Immature natural killer cell (primary cell): ENCODE results near the gene TEPSIN. TPM values are rescaled to one million over a fixed set of nuclear protein-coding genes. Genes with fewer than 3 reads are reported as not detected.
A peak's percentile ranks its signal among the peaks of the same experiment; 100 is the strongest.

Experiments
- DNase-seq, 3 donors: peaks; one replicate each; pipeline ENCODE4 v3.0.0; 2022; ENCODE audit warnings: mixed read lengths in 1 of 3
- H3K27ac Mint-ChIP-seq, 6 donors: one replicate each; pipeline ENCODE4 v1.8.0; 2020; ENCODE audit warnings: mixed read lengths in 6 of 6, mild to moderate bottlenecking in 5 of 6, inconsistent platforms in 4 of 6, moderate library complexity in 3 of 6
- H3K27me3 Mint-ChIP-seq, 3 donors: one replicate each; pipeline ENCODE4 v1.8.0; 2020 to 2021; ENCODE audit warnings: low read depth in 3 of 3, mild to moderate bottlenecking in 3 of 3, mixed read lengths in 3 of 3, moderate library complexity in 3 of 3, inconsistent platforms in 1 of 3
- H3K36me3 Mint-ChIP-seq, 3 donors: one replicate each; pipeline ENCODE4 v1.8.0; 2020; ENCODE audit warnings: mixed read lengths in 3 of 3, inconsistent platforms in 2 of 3, mild to moderate bottlenecking in 2 of 3
- H3K4me1 Mint-ChIP-seq, 2 donors: one replicate each; pipeline ENCODE4 v1.8.0; 2020; ENCODE audit warnings: inconsistent platforms in 2 of 2, mild to moderate bottlenecking in 2 of 2, mixed read lengths in 2 of 2, moderate library complexity in 1 of 2
- H3K4me3 Mint-ChIP-seq, 5 donors: one replicate each; pipeline ENCODE4 v1.8.0; 2020; ENCODE audit warnings: mild to moderate bottlenecking in 5 of 5, mixed read lengths in 5 of 5, inconsistent platforms in 3 of 5, moderate library complexity in 3 of 5
- H3K9me3 Mint-ChIP-seq, 6 donors: one replicate each; pipeline ENCODE4 v1.8.0; 2020; ENCODE audit warnings: mild to moderate bottlenecking in 6 of 6, mixed read lengths in 6 of 6, inconsistent platforms in 4 of 6, moderate library complexity in 3 of 6
- polyA plus RNA-seq, 3 donors: library from polyadenylated mRNA; unstranded; fragments of 300-500 nt; fragmentation: Illumina TruSeq; gene quantifications; one replicate each; pipeline ENCODE4 v1.2.3, GENCODE V29; 2021

The TEPSIN gene
- polyA plus RNA-seq, 3 donors from 2014 or later = 1.6 to 7.3 (median 5.0) TPM

DNA sequence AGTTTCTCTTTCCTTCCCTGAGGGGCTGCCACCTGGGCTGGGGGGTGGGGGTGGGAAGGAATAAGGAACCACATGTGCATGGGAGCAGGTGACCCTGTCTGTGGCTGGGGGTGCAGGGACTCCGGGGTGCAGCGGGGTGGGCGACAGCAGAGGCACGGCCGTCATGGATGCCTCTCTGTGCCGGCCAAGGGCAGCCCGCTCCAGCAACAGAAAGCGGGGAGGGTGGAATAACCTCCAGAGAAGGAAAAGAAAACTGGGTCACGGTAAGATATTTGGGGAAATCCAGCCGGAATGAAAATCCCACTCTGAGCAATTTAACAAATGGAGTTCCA lies 4.4 kb upstream of the TEPSIN start:
- Mint-ChIP-seq H3K27ac (peak overlapping the region in 1 of 6 donors; percentile 58), H3K4me1 (peaks cover 30 to 31% of the 10 kb centered on the region in 2 donors), H3K9me3 (no peaks in the 10 kb centered on the region), H3K36me3 (no peaks in the 10 kb centered on the region), H3K4me3 (no peak overlapping the region), H3K27me3 (peaks cover 4 to 8% (median 6%) of the 10 kb centered on the region in 3 donors)
- no peak for DNase-seq

DNA sequence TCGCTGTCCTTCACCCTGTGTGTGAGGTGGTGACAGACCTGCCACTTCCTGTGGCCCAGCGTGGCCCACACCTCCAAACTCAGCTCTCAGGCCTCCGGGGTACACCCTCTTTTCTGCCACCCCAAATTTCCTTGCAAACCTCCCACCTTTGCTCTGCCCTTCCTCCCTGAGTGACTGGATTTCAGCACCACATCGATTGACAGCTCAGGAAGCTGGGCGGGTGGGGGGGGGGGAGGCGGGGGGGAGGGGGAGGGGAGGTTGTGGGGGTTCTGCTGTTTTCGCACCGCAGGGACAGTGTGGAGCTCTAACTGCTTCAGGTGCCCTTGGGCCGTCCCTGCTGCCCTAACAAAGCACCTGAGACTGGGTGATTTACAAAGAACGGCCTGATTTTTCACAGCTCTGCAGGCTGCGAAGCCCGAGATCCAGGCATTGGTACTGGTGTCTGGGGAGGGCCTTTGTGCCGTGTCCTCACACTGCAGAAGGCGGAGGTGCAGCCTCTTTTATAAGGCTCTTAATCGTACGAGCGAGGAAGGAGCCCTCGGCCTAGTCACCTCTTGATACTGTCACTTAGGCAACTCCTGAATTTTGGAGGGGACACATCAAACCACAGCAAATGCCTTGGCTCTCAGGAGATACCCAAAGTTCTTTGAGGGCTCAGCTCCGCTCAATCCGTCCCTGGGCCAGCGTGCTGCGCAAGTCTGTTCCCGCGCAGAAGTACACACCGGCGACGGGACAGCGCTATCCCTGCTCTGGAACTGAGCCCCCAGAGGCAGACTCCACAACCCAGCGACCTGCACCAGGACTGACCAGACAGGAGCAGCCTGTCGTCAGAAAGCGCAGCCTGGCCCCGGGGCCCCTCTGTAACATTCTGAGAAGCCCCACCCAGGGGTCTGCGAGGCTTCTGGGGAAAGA lies 3.8 kb upstream of the TEPSIN start:
- Mint-ChIP-seq H3K27me3 (peaks cover 6 to 9% (median 8%) of the 10 kb centered on the region in 3 donors), H3K9me3 (no peaks in the 10 kb centered on the region), H3K4me3 (peak overlapping the region in 3 of 5 donors; percentile 42 to 52 (median 49)), H3K4me1 (peaks cover 35 to 37% of the 10 kb centered on the region in 2 donors), H3K27ac (peak overlapping the region in 2 of 6 donors; percentile 40 to 72), H3K36me3 (no peaks in the 10 kb centered on the region)
- DNase-seq = peak; percentile 14 to 37 (median 20)

DNA sequence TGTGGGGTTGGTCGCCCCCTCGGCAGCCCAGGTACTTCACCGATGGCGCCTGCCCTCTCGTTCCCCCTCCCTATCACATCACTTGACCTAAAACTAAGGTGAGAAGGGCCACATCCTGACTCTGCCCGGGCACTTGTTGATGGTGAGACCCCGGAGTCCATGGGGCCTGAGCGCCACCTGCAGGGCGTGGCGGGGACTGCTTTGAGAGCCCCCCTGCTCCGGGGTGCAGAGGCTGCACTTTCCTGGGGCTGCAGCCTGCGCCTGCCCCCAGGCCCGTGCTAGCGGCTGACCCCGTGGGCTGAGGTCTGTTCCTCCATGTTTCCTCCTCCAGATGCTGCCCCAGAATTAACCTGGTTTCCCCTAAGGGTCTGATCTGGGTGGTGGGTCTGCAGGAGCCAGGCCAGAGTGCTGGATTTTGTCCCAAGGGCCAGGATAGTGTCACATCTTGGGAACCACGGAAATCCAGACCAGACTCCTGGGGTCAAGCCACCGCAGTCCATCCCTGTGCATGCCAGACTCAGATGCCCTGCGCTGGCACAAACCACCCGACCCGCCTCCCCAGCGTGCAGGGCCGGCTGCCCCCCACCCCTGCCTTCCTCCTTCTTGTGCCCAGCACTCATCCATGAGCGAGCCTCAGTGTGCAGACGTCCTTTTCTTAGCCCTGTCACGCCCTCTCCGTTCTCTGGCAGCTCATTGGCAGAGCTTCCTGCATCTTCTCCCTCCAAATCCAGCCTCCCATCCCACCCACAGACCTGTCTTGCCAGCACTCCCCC lies 3.0 kb upstream of the TEPSIN start:
- Mint-ChIP-seq H3K27me3 (peaks cover 6 to 9% (median 8%) of the 10 kb centered on the region in 3 donors), H3K9me3 (no peaks in the 10 kb centered on the region), H3K4me3 (peak overlapping the region; percentile 21 to 59 (median 49)), H3K27ac (peak overlapping the region in 3 of 6 donors; percentile 19 to 75 (median 72)), H3K4me1 (peaks cover 43 to 44% of the 10 kb centered on the region in 2 donors), H3K36me3 (no peaks in the 10 kb centered on the region)
- DNase-seq = peak; percentile 66 to 71 (median 71)

DNA sequence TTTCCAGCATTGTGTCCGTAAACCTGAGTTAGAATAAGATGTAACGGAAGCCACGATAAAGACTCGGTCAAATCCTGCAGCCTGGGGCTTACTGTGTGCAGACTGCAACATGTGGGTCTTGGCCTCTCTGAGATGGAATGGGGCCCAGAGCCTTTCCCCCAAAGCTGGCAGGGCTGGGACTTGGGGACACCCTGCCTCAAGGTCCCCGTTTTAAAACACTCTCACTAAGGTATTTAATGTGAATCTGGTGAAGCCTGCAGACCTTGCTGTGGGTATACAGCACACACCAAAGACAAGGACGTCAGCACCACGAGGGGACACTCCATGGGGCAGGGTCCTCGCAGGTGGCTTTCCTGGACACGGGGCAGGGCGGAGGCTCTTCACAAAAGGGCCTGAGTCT lies 2.3 kb upstream of the TEPSIN start:
- Mint-ChIP-seq H3K4me1 (peaks cover 43 to 45% of the 10 kb centered on the region in 2 donors), H3K4me3 (peak overlapping the region; percentile 39 to 89 (median 58)), H3K27ac (peak overlapping the region in 5 of 6 donors; percentile 45 to 72 (median 54)), H3K27me3 (peaks cover 6 to 9% (median 8%) of the 10 kb centered on the region in 3 donors), H3K36me3 (no peaks in the 10 kb centered on the region), H3K9me3 (no peaks in the 10 kb centered on the region)
- DNase-seq = no peak

DNA sequence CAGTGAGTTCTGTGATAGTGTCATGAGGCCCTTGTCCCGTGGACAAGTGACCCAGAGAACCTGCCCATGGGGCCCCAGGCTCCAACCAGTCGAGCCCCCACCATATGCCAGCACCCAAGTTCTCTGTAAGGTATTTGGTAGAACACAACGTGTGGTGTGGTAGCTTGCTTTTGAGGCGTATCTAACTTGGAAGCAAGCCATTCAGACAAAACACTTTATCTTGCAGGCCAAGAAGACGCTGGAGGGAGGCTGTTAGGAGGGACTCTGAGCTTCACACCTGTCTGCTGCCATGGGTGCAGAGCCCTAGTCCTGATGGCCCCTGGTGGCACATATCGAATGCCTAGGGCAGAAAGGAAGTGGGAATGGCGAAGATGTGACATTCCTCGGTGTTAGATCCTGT lies 1.9 kb upstream of the TEPSIN start:
- peaks cover 6 to 9% (median 8%) of the 10 kb centered on the region in 3 donors for H3K27me3 Mint-ChIP-seq
- no peak for DNase-seq
- H3K27ac Mint-ChIP-seq = peak overlapping the region in 2 of 6 donors; percentile 54 to 68
- peaks cover 43 to 48% of the 10 kb centered on the region in 2 donors for H3K4me1 Mint-ChIP-seq
- H3K36me3 Mint-ChIP-seq = no peaks in the 10 kb centered on the region
- H3K4me3 Mint-ChIP-seq = peak overlapping the region; percentile 39 to 89 (median 58)
- no peaks in the 10 kb centered on the region for H3K9me3 Mint-ChIP-seq

DNA sequence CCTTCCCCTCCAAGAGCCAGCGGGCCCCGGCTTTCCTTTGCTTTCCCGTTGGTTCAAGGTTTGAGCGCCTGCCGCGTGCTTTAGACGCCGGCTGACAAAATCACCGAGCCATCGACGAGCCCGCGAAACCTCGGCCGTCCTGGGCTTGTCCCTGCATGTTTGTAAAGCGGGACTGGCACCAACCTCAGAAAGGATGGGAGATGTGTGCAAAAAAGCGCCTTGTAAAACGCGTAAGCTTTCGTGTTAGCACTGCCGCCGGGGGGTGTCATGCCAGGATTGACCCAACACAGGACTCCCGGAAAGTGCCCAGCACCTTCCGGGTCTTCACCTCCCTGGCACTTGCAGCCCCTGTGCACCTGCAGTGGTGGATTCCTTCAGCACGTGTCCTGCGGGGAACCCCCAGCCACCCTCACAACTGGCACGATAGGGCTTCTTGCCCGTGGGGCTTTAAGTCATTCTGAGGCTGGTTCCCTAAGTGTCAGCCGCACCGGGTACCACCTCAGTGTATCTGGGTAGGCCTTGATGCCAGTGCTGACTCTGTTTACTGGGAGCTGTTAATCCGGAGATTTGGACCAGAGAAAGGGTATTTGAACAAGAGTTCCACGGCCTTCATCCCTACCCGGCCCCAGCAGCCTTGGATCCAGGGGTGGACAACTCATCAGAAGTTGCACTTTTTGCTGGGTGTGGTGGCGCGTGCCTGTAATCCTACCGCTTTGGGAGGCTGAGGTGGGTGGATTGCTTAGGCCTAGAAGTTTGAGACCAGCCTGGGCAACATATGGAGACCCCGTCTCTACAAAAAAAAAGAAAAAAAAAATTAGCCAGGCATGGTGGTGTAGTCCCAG lies 1.1 kb upstream of the TEPSIN start:
- peak overlapping the region; percentile 77 to 87 (median 82) for H3K27ac Mint-ChIP-seq
- DNase-seq = peak in 1 of 3 donors; percentile 22
- peak overlapping the region; percentile 87 to 93 (median 88) for H3K4me3 Mint-ChIP-seq
- H3K36me3 Mint-ChIP-seq = peaks cover 0 to 2% (median 0%) of the 10 kb centered on the region in 3 donors
- peaks cover 6 to 9% (median 8%) of the 10 kb centered on the region in 3 donors for H3K27me3 Mint-ChIP-seq
- H3K9me3 Mint-ChIP-seq = no peaks in the 10 kb centered on the region
- peaks cover 47 to 52% of the 10 kb centered on the region in 2 donors for H3K4me1 Mint-ChIP-seq

DNA sequence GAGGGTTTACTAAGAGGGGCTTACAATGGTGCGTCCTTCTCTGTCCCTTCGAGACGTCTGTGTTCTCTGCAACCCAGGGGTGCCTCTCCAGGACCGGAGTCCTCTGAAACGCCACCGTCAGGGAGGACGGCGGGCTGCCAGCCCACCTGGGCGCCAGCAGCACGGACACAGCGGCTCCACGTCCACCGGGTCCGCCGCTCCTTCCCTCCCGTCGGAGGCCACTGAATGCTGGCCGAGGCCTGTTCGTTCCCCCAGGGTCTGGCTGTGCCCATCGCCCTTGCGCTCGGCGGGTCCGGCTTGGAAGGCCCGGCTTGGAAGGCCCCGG lies 403 bp downstream of the TEPSIN start:
- peaks cover 6 to 8% (median 6%) of the 10 kb centered on the region in 3 donors for H3K27me3 Mint-ChIP-seq
- peaks cover 51 to 55% of the 10 kb centered on the region in 2 donors for H3K4me1 Mint-ChIP-seq

DNA sequence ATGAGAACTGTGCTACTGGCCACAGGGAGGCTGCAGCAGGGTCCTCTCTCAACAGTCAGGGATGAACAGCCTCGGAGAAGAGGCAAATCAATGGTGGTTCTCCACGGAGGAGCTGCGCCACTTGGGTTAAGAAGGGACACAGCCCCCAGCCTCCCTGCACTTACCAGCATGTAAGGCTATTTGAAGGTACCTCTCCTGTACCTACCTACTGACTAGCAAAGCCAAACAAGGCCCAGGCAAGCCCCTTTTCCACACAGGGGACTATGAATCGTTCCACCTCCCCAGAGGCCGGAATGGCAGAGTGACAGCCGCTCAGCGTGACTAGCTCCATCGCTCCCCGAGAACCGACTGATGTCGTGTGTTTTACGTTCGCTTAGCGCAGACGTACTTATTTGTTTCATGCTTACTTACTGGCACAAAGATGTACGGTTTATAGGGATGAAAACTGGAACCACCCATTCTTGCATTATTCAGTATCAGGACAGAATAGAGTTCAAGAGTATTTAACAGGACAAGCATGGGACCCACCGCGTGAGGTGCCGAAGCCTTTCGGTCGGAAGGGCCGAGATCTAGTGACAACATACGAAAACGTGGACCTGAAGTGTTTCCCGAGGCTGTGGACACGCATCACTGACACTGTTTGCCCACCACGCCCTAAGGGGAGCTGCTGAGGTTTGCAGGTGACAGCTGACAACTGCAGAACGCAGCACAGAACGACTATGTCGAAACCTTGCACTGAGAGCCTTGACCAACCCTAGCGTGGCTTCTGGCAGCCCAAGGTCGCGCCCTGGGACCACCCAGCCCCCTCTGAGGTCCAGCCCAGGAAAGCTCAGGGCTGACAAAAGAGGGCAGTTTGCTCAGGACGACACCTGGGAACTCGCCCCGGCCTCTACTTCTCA lies 1.0 kb downstream of the TEPSIN start:
- H3K9me3 Mint-ChIP-seq = no peaks in the 10 kb centered on the region

More for the DNA sequence above, 403 bp downstream of the TEPSIN start:
- H3K36me3 Mint-ChIP-seq = peaks cover 0 to 5% (median 0%) of the 10 kb centered on the region in 3 donors
- H3K27ac Mint-ChIP-seq = no peak overlapping the region
- peak overlapping the region; percentile 67 to 94 (median 91) for H3K4me3 Mint-ChIP-seq
- no peak for DNase-seq
- H3K9me3 Mint-ChIP-seq = no peaks in the 10 kb centered on the region

DNA sequence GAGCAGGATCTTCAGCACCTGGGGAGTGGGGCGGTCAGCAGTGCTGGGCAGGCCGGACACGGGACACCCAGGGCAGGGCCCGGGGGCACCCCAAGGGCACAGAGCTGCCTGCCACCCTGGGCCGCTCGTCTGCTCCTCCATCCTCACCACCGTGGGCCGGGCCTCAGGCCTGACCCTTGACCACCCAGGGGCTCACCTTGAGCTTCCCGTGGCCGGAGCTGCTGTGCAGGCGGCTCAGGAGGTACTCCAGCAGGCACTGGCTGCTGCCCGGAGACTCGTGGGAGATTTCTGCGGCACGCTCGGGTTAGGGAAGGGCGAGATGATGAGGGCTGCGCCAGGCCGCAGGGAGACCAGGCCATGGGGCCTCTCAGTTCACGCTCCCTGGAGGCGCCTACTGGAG lies 2.1 kb downstream of the TEPSIN start:
- no peaks in the 10 kb centered on the region for H3K9me3 Mint-ChIP-seq
- H3K27me3 Mint-ChIP-seq = peaks cover 5 to 6% (median 5%) of the 10 kb centered on the region in 3 donors
- peak overlapping the region in 2 of 5 donors; percentile 91 to 93 for H3K4me3 Mint-ChIP-seq
- H3K27ac Mint-ChIP-seq = no peak overlapping the region
- H3K4me1 Mint-ChIP-seq = peaks cover 41 to 46% of the 10 kb centered on the region in 2 donors
- no peak for DNase-seq
- H3K36me3 Mint-ChIP-seq = peaks cover 0 to 5% (median 0%) of the 10 kb centered on the region in 3 donors

More for the DNA sequence above, 1.0 kb downstream of the TEPSIN start:
- peaks cover 6 to 8% (median 6%) of the 10 kb centered on the region in 3 donors for H3K27me3 Mint-ChIP-seq
- DNase-seq = no peak
- H3K4me3 Mint-ChIP-seq = peak overlapping the region; percentile 67 to 94 (median 91)
- H3K4me1 Mint-ChIP-seq = peaks cover 51 to 55% of the 10 kb centered on the region in 2 donors
- H3K36me3 Mint-ChIP-seq = peaks cover 0 to 5% (median 0%) of the 10 kb centered on the region in 3 donors
- peak overlapping the region in 4 of 6 donors; percentile 35 to 77 (median 59) for H3K27ac Mint-ChIP-seq

DNA sequence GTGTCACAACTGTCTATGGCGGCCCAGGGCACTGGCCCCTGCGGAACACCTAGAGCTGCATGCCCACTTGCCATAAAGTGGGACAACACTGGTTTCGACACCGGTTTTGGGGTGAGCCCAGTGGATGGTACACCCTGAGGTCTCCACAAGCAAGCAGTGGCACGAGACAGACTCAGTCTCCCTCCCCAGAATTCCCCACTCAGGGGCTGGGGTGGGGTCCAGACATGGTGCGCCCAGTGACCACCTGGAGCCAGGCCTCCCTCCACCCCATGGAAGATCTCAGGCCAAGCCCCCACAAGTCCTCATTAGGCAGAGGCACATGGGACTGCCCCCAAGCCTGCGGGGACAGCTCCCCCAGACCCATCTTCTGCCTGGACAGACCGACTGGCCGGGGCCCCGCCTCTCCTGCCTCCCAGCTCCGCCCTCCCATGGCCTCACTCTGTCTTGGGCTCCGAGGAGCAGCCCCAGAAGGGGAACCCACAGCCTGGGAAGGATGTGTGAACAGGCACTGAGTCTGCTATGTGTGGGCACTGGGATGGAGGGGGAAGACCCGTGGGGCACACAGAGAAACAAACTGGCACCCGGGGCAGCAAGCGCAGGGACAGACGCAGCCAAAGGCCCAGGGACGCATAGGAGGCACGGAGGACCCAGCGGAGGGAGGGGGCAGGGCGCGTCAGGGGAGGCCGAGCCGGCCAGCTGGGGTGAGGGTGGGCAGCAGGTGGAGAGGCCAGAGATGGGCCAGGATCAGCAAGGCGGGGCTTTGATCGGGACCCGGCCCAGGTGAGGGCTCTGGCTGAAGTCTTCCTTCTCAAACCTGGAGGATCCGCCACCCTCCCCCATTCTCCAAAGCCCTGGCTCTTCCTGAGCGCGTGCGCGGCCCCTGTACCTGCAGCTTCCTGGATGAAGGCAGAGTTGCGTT lies 2.8 kb downstream of the TEPSIN start:
- peaks cover 3 to 5% (median 3%) of the 10 kb centered on the region in 3 donors for H3K27me3 Mint-ChIP-seq
- DNase-seq = no peak
- H3K9me3 Mint-ChIP-seq = no peaks in the 10 kb centered on the region
- no peak overlapping the region for H3K27ac Mint-ChIP-seq
- peak overlapping the region in 1 of 5 donors; percentile 18 for H3K4me3 Mint-ChIP-seq
- peaks cover under 1 to 5% (median under 1%) of the 10 kb centered on the region in 3 donors for H3K36me3 Mint-ChIP-seq
- H3K4me1 Mint-ChIP-seq = peaks cover 34 to 40% of the 10 kb centered on the region in 2 donors

DNA sequence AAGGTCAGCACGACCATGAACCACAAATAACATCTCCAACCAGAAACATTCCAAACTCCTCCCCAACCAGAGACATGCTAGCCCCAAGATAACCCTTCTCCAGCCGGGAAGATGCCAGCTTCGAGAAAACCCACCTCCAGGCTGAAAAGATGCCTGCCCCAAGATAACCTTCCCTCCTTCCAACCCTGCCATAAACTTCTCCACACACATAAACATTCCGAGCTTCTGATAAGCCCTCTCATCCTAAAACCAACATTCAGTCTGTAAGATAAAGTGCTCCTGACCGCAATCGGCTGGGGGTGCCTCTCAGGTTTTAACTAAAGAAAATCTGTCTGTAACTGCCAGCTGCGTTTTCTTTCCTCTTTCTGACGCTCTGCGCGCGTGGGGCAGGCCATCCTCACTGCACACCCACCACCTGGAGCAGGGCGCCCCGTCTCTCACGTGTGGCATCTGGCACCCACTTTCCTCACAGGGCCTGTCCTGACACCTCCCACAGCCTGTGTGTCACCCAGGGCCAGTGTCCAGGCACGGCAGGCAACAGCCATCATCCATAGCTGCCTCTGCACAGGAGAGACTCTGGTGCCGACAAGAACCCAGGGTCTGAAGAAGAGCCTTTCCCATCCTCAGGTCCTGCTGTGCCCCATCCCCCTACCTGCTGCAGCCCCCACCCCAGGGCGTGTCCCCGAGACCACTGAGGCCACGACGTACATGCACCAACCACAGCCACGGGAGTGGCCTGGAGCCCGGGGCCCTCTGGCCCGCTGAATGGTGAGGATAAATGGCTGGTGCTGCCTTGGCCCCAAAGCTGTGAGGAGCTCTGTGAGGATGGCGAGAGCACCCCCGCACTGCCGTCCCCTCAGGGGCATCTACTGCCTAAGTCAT lies 3.7 kb downstream of the TEPSIN start:
- no peak for DNase-seq
- H3K4me3 Mint-ChIP-seq = peak overlapping the region in 2 of 5 donors; percentile 6 to 7
- peaks cover 5 to 10% (median 7%) of the 10 kb centered on the region in 3 donors for H3K36me3 Mint-ChIP-seq
- no peaks in the 10 kb centered on the region for H3K9me3 Mint-ChIP-seq
- no peak overlapping the region for H3K27ac Mint-ChIP-seq
- peaks cover 28 to 35% of the 10 kb centered on the region in 2 donors for H3K4me1 Mint-ChIP-seq
- H3K27me3 Mint-ChIP-seq = peaks cover 3 to 5% (median 4%) of the 10 kb centered on the region in 3 donors
